Measurements from ENCODE around the gene GPR183.
A peak's percentile ranks its signal among the peaks of the same experiment; 100 is the strongest.

Gene GPR183

DNA sequence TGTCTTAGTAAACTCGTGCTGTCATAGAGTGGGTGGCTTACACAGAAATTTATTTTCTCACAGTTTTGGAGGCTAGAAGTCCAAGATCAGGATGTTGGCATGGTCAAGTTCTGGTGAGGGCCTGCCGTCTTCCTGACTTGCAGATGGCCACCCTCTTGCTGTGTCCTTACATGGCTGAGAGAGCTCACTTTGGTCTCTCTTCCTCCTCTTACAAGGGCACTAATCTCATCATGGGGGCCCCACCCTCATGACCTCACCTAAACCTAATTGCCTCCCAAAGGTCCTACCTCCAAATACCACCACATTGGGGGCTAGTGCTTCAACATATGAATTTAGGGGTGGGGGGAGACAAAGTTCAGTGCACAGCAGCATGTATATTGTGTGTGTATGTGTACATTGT is 34.7 kb downstream of the GPR183 start:
- DNase-seq (ENCODE audit: extremely low read depth in 1 of 2, low read depth in 1 of 2) = no peak

DNA sequence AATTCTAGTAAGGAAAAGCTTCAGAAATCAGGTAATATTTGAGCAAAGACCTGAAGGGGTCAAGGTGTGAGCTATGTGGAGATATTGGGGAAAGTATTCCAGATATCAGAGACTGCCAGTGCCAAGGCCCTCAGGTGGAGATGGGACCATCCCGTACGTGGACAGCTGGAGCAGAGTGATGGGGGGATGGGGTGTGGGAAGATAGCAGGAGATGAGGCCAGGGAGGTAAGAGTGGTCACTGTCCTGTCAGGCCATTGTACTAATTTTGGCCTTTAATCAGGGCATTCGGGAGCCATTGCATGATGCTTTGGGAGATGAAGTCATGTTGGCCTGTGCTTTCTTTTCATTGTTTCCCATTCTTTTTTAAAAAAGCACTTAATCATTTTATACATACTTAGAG is 36.0 kb downstream of the GPR183 start:
- DNase-seq (ENCODE audit: extremely low read depth in 1 of 2, low read depth in 1 of 2) = no peak

DNA sequence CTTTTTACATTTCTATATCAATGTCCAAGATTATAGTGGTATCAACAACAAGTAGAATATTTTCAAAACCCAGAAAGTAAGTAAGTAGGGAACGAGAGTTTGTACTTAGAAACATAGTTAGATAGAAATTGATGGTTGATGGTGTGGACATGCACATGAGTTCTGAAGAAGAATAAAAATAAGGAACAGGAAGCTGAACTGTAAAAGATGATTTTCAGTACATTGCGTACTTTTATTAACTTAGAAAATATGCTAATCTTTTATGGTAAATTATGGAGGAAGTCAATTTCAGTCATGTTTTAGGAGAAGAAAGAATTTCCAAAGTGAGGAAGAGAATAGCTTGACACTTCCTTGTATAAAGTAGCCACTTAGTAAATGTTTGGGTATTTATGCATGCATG is 36.7 kb downstream of the GPR183 start:
- DNase-seq (ENCODE audit: extremely low read depth in 1 of 2, low read depth in 1 of 2) = no peak

GRCh38 chr13:99269627-99270241 is 37.5 kb downstream of the GPR183 start:
- DNase-seq (ENCODE audit: extremely low read depth in 1 of 2, low read depth in 1 of 2) = no peak

DNA sequence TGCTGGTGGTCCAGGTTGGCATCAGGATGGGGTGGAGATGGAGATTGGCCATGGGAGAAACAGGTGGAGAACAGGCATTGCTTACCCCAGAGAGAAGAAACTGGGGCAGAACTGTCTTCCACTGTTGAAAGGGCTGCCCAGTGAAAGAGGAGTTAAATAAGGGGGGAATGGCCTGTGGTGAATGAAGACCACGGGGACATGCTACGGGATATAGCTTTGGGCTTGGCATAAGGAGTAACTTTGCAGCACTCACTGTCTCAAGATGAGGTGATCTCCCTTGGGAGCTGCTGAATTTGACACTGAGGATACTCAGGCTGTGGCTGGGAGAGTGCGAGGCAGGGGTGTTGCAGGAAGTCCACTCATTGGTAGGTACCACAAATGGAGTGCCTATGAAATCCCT is 38.4 kb downstream of the GPR183 start:
- DNase-seq (ENCODE audit: extremely low read depth in 1 of 2, low read depth in 1 of 2) = no peak

- no peak for DNase-seq (ENCODE audit: extremely low read depth in 1 of 2, low read depth in 1 of 2)
Measured at GRCh38 chr13:99267927-99268326, 39.3 kb downstream of the GPR183 start.

GRCh38 chr13:99266827-99267226 is 40.4 kb downstream of the GPR183 start:
- DNase-seq (ENCODE audit: extremely low read depth in 1 of 2, low read depth in 1 of 2) = no peak

- no peak for DNase-seq (ENCODE audit: extremely low read depth in 1 of 2, low read depth in 1 of 2)
Measured at GRCh38 chr13:99265821-99266426, 41.3 kb downstream of the GPR183 start.

GRCh38 chr13:99265162-99265800 is 41.9 kb downstream of the GPR183 start:
- DNase-seq (ENCODE audit: extremely low read depth in 1 of 2, low read depth in 1 of 2) = peak in 1 of 2 donors; percentile 41

- DNase-seq (ENCODE audit: extremely low read depth in 1 of 2, low read depth in 1 of 2) = no peak
Measured at GRCh38 chr13:99264051-99264450, 43.1 kb downstream of the GPR183 start.

DNA sequence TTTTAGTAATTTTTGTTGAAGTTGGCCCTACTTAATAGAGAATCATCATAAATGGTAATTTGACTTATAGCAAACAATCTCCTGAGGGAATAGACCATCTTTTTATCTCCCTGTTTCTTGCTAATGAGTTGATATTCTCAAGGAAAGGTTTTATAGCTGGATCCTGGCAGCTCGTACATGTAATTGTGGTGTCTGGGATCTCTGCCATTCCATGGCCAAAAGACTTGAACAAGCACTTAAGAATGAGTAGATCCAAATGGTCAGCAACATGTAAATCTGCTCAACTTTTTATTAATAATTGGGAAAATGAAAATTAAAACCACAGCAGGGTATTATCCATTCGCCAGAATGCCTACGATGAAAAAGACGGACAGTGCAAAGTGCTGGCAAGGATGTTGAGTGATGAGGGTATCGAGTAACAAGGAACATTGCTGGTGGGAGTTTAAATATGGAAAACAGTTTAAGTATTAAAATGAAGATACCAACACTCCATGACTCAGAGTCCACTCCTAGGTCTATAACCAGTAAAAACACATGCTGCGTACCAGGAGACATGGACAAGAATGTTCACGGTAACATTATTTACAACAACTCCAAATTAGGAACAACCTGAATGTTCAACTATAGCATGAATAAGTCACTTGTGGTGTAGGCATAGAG is 43.9 kb downstream of the GPR183 start:
- DNase-seq (ENCODE audit: extremely low read depth in 1 of 2, low read depth in 1 of 2) = no peak

GRCh38 chr13:99261059-99261458 is 46.1 kb downstream of the GPR183 start:
- no peak for DNase-seq (ENCODE audit: extremely low read depth in 1 of 2, low read depth in 1 of 2)

GRCh38 chr13:99260216-99260615 is 47.0 kb downstream of the GPR183 start:
- no peak for DNase-seq (ENCODE audit: extremely low read depth in 1 of 2, low read depth in 1 of 2)

DNA sequence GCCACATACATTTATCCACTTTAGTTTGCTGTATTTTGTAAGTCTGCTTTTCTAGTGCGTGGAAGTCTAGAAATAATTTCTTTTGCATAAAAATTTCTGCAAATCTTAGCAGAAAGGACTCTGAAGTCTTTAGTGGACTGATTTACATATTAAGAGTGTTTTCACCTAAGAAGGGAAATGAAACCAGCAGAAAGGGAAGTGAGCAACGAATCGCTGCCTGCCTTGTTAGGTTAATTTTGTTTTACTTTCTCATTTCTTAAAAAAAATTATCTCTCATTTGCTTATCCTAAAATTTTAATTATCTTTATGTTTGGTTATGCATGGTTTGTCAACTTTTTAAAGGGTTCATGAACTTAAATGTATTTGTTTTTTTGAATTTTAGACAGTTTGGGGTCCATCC is 48.3 kb downstream of the GPR183 start:
- no peak for DNase-seq (ENCODE audit: extremely low read depth in 1 of 2, low read depth in 1 of 2)

DNA sequence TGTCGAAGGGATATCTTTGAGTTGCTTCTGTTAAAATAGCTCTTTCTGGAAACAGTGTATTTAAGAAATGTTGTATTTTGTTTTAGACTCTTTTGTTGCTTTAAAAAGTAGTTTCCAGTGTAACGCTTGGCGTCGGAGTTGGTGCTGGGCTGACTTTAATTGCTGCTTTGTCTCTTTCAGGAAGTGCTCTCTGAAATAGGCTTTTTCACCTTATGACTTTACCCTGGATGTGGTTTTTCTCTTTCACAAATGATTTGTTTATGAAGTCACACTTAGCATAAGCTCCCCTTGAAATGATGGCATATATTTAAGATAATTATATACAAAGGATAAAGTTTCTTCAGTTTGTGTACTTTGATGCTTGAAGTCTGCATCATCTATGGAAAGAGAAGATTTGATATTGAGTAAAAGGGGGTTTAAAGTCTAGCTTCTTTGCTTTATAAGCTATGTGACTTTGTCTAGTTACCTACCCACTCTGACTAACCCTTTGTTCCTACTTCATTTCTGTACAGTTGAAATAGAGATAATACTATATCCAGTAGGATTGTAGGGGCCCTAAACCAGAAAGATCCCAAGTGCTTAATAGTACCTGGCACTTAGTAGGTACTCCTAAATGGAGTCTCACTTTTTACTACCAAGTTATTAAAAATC is 48.9 kb downstream of the GPR183 start, which contains the start of gene GPR18:
Gene GPR18 (minus strand): TSS at position 170 of the 651 bp plus-strand sequence. CDS start 2,507 bp downstream, outside the sequence.
- no peak for DNase-seq (ENCODE audit: extremely low read depth in 1 of 2, low read depth in 1 of 2)

DNA sequence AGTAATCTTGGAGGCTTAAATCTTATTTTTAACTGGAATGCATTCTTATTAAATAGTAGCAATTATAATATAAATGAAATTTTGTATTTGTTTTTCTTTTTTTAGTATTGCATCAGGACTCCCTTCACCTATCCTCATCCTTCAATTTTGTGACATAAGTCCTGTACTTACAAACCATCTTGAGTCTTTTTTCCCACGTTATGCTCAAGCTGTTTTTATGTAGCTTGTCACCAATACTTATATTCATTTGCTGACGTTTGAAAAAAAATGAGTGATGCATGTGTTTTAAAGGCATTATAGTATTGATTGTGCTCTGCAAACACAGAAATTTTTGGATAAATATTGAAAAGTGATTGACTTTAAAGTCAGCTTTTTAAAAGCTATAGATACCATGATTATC is 49.9 kb downstream of the GPR183 start:
- no peak for DNase-seq (ENCODE audit: extremely low read depth in 1 of 2, low read depth in 1 of 2)

DNA sequence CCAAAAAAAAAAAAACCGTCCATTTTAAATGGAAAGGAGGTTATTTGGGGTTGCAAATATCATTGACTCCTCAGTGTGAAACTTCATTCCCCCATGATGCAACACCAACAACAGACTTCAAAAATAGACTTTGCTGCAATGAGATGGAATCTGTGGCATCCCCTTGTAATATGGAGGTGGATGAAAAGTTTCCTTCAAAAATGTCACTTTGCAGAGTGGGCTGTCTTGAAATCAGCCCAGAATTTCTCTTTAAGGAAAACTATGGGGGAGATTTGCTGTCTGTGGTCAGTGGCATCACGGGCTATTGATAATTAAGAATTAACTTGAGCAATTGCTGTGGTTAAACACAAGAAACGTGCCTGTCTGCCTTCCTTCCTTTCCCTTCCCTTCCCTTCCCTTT is 50.5 kb downstream of the GPR183 start:
- no peak for DNase-seq (ENCODE audit: extremely low read depth in 1 of 2, low read depth in 1 of 2)

DNA sequence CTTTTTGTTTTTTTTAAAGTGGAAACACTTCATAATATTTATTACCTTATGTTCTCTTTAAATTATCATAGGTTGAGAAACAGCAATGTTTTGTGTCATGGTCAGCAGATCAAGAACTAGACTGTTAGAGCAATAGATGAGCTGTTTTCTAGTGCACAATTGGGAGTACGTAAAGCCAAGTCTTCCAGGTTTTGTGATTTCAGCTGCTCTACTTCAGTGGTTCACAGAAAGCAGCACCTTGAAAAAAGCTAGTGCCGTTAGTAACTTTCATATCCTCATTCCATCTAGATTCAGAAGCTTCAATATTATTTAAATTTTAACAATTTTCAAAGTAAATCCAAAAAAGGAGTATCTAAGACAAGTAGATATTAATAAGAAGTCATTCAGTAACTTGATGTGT is 50.9 kb downstream of the GPR183 start:
- DNase-seq (ENCODE audit: extremely low read depth in 1 of 2, low read depth in 1 of 2) = no peak

DNA sequence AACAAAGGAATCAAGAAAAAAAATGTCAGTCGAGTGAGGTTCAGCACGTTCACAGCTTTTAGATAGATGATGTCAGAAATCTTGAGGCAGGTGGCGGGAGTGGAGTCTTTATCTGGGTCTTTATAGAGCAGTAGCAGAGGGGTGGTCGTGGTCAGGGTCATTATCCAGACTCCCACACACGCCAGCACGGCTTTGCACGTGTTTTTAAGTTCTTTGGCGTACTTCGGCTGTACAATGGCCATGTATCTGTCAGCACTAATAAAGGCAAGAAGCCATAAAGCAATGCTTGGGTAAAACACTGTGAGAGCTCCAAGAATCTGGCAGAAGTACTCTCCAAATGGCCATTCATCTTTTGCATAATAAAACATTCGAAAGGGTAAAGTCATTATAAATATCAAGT is 51.9 kb downstream of the GPR183 start:
- DNase-seq (ENCODE audit: extremely low read depth in 1 of 2, low read depth in 1 of 2) = no peak

DNA sequence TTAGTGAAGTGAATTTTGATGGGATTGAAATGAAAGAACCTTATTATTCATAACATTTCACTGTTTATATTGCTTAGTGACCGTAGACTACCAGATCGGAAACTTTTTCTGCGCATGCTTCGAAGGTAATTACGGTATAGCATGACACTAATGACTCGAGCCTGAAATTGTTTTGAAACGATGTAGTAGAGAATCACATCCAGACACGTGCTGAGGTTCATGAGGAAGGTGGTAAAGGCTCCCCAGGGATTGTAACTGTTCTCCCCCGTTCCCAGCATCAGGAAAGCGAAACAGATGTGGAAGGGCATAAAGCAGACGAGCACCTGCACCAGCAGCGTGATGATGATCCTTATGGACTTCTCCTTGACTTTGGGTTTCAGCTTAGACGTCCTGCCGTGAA is 52.4 kb downstream of the GPR183 start:
- DNase-seq (ENCODE audit: extremely low read depth in 1 of 2, low read depth in 1 of 2) = no peak

GRCh38 chr13:99251921-99252320 is 55.3 kb downstream of the GPR183 start:
- DNase-seq (ENCODE audit: extremely low read depth in 1 of 2, low read depth in 1 of 2) = no peak

All from stimulated activated CD8-positive, alpha-beta memory T cell treated with anti-CD3 and anti-CD28 coated beads, Interleukin-7, amount 100 ng/mL, for 48 hours (primary cell).